Neural progenitor cell (in vitro differentiated cells): ENCODE results near the gene NME1.

Source experiments
- EZH2 ChIP-seq: fragments of 200-600 bp; sonication (generic); IDR thresholded peaks from 2 replicates; pipeline ENCODE4 v1.6.1; 2017; ENCODE audit warnings: antibody characterized with exemption, mild to moderate bottlenecking, moderate library complexity
- EZH2phosphoT487 ChIP-seq: fragments of 200-600 bp; sonication (generic); IDR thresholded peaks from 2 replicates; pipeline ENCODE4 v1.6.1; 2017; ENCODE audit warnings: antibody characterized with exemption
- TF ChIP-seq, protein P1 (sequence below): fragments of 200-600 bp; sonication (generic); IDR thresholded peaks from 2 replicates; pipeline ENCODE4 v1.5.1; 2017; ENCODE audit warnings: antibody characterized with exemption, mild to moderate bottlenecking

DNA sequence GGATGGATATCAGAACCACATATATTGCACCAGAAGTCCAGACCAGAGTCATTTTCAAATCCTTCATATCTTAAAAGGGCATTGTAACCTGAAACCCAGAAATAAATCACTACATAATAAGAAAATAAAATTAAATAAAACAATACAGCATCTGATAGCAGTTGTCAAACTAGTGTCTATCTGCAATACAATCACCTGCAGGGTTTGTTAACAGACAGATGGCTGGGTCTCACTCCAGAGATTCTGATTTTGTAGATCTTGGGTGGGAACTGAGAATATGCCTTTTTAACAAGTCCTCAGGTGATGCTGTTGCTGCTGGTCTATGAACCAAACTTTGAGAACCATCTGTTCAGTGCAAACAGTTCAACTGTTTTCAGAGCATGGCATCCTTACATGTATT lies 50.5 kb downstream of the NME1 start:
- TF ChIP-seq, protein P1, sequence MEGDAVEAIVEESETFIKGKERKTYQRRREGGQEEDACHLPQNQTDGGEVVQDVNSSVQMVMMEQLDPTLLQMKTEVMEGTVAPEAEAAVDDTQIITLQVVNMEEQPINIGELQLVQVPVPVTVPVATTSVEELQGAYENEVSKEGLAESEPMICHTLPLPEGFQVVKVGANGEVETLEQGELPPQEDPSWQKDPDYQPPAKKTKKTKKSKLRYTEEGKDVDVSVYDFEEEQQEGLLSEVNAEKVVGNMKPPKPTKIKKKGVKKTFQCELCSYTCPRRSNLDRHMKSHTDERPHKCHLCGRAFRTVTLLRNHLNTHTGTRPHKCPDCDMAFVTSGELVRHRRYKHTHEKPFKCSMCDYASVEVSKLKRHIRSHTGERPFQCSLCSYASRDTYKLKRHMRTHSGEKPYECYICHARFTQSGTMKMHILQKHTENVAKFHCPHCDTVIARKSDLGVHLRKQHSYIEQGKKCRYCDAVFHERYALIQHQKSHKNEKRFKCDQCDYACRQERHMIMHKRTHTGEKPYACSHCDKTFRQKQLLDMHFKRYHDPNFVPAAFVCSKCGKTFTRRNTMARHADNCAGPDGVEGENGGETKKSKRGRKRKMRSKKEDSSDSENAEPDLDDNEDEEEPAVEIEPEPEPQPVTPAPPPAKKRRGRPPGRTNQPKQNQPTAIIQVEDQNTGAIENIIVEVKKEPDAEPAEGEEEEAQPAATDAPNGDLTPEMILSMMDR, result no peak
- TF ChIP-seq EZH2phosphoT487, result no peak
- no peak for TF ChIP-seq EZH2
